HL-60 (cell line): Measurements from ENCODE around the gene CCDC192.

ENCODE experiments used
- DNase-seq, 2 experiments: peaks; one replicate each; pipeline ENCODE4 v3.0.0-alpha.2; 2010 to 2020; ENCODE audit warnings: low read depth in 1 of 2, low spot score in 1 of 2
- H3K27ac ChIP-seq: fragments of 250-450 bp; sonication (Bioruptor Pico); replicated peaks from 2 replicates; pipeline ENCODE4 v1.5.1; 2020; ENCODE audit warnings: mild to moderate bottlenecking, moderate library complexity
- H3K27me3 ChIP-seq: fragments of 250-450 bp; sonication (Bioruptor Pico); 2 replicates; pipeline ENCODE4 v1.5.1; 2021; ENCODE audit warnings: mild to moderate bottlenecking, moderate library complexity; ENCODE audit not compliant: insufficient read depth, poor library complexity, severe bottlenecking
- H3K4me3 ChIP-seq: replicated peaks from 2 replicates; pipeline ENCODE4 v1.5.1; 2011; ENCODE audit warnings: mild to moderate bottlenecking, control low read depth, low read length; ENCODE audit not compliant: insufficient read depth
- GABPA ChIP-seq: IDR thresholded peaks from 2 replicates; pipeline ENCODE4 v1.6.1; 2012; ENCODE audit warnings: low read depth
- POLR2AphosphoS5 ChIP-seq: IDR thresholded peaks from 2 replicates; pipeline ENCODE4 v1.6.1; 2012; ENCODE audit warnings: low read depth
- SPI1 ChIP-seq: IDR thresholded peaks from 2 replicates; pipeline ENCODE4 v1.6.1; 2012; ENCODE audit warnings: low read depth, mild to moderate bottlenecking, borderline replicate concordance
- TF ChIP-seq, protein P1 (sequence below): IDR thresholded peaks from one replicate; pipeline ENCODE4 v1.5.1; 2011; ENCODE audit warnings: low read length, control low read depth, inconsistent platforms; ENCODE audit not compliant: insufficient read depth
- TF ChIP-seq, protein P2 (sequence below): IDR thresholded peaks from 2 replicates; pipeline ENCODE4 v1.6.1; 2012; ENCODE audit warnings: low read depth; ENCODE audit not compliant: insufficient replicate concordance

Gene CCDC192

DNA sequence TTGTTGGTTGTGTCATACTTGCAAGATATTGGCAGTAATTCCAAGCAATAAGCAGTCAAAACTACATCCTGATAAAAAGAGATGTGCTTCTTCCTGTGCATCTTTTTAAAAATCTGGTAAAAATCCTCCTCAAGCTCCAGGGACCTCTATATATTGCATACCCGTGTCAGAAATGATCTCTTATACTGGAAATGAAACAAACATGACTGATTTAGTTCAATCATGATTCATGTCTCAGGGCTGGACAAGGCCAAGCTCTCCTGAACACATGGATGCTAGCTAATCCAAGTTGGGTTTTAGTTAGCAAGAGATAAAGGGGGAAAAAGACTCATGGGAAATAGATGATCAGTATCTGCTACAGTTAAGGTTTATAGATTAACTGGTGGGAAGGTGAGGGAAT, 69.3 kb downstream of the CCDC192 start:
- Histone ChIP-seq H3K4me3 (no peak overlapping the region), H3K27me3 (no peaks in the 10 kb centered on the region), H3K27ac (no peak overlapping the region)
- TF ChIP-seq GABPA (no peak), SPI1 (no peak), POLR2AphosphoS5 (no peak)
- TF ChIP-seq, protein P1, sequence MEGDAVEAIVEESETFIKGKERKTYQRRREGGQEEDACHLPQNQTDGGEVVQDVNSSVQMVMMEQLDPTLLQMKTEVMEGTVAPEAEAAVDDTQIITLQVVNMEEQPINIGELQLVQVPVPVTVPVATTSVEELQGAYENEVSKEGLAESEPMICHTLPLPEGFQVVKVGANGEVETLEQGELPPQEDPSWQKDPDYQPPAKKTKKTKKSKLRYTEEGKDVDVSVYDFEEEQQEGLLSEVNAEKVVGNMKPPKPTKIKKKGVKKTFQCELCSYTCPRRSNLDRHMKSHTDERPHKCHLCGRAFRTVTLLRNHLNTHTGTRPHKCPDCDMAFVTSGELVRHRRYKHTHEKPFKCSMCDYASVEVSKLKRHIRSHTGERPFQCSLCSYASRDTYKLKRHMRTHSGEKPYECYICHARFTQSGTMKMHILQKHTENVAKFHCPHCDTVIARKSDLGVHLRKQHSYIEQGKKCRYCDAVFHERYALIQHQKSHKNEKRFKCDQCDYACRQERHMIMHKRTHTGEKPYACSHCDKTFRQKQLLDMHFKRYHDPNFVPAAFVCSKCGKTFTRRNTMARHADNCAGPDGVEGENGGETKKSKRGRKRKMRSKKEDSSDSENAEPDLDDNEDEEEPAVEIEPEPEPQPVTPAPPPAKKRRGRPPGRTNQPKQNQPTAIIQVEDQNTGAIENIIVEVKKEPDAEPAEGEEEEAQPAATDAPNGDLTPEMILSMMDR: no peak
- TF ChIP-seq, protein P2, sequence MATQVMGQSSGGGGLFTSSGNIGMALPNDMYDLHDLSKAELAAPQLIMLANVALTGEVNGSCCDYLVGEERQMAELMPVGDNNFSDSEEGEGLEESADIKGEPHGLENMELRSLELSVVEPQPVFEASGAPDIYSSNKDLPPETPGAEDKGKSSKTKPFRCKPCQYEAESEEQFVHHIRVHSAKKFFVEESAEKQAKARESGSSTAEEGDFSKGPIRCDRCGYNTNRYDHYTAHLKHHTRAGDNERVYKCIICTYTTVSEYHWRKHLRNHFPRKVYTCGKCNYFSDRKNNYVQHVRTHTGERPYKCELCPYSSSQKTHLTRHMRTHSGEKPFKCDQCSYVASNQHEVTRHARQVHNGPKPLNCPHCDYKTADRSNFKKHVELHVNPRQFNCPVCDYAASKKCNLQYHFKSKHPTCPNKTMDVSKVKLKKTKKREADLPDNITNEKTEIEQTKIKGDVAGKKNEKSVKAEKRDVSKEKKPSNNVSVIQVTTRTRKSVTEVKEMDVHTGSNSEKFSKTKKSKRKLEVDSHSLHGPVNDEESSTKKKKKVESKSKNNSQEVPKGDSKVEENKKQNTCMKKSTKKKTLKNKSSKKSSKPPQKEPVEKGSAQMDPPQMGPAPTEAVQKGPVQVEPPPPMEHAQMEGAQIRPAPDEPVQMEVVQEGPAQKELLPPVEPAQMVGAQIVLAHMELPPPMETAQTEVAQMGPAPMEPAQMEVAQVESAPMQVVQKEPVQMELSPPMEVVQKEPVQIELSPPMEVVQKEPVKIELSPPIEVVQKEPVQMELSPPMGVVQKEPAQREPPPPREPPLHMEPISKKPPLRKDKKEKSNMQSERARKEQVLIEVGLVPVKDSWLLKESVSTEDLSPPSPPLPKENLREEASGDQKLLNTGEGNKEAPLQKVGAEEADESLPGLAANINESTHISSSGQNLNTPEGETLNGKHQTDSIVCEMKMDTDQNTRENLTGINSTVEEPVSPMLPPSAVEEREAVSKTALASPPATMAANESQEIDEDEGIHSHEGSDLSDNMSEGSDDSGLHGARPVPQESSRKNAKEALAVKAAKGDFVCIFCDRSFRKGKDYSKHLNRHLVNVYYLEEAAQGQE: no peak
- DNase-seq: no peak

DNA sequence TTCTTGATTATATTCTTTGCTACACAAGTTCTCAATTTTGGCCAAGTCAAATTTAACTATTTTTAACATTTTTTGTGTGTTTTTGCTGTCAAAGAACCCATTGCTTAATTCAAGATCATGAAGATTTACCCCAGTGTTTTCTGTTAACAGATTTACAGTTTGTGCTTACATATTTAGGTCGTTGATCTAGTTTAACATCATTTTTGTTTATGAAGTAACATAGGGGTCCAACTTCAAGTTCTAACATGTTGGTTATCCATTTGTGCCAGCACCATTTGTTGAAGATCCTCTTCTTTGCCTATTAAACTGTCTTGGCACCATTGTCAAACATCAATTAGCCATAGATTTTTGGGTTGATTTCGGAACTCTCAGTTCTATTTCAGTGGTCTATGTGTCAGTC, 71.0 kb downstream of the CCDC192 start:
- no peak overlapping the region for H3K27ac ChIP-seq
- TF ChIP-seq POLR2AphosphoS5 (no peak), GABPA (no peak), SPI1 (no peak)
- TF ChIP-seq, protein P1: no peak
- TF ChIP-seq, protein P2: no peak
- no peak for DNase-seq
- H3K4me3 ChIP-seq: no peak overlapping the region
- no peaks in the 10 kb centered on the region for H3K27me3 ChIP-seq

DNA sequence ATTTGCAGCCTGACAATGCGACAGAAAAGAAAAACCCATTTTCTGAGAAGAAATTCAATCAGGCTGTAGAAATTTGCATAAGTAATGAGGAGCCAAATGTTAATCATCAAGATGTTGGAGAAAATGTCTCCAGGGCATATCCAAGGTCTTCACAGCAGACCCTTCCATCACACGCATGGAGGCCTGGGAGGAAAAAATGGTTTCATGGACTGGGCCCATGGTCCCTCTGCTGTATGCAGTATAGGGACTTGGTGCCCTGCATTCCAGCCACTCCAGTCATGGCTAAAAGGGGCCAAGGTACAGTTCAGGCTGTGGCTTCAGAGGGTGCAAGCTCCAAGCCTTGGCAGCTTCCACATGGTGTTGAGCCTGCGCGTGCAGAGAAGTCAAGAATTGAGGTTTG, 73.3 kb downstream of the CCDC192 start:
- DNase-seq: no peak
- TF ChIP-seq, protein P2: no peak
- TF ChIP-seq POLR2AphosphoS5 (no peak), SPI1 (no peak), GABPA (no peak)
- TF ChIP-seq, protein P1: no peak
- H3K4me3 ChIP-seq: no peak overlapping the region
- no peak overlapping the region for H3K27ac ChIP-seq
- no peaks in the 10 kb centered on the region for H3K27me3 ChIP-seq
